H9 (cell line): Measurements from ENCODE around the gene DKK1. TPM values are rescaled to one million over a fixed set of nuclear protein-coding genes. Genes with fewer than 3 reads are reported as not detected.

Source experiments
- DNase-seq: peaks from one replicate; pipeline ENCODE4 v3.0.0-alpha.2; 2017
- H2AFZ ChIP-seq: one replicate; pipeline ENCODE4 v1.6.1; 2013; ENCODE audit warnings: mild to moderate bottlenecking, low read length, control low read depth, moderate library complexity
- H2AK5ac ChIP-seq: 2 replicates; pipeline ENCODE4 v1.6.1; 2013; ENCODE audit warnings: low read length, control low read depth, mixed read lengths; ENCODE audit not compliant: insufficient read length
- H2BK120ac ChIP-seq: one replicate; pipeline ENCODE4 v1.6.1; 2013; ENCODE audit warnings: low read depth, mild to moderate bottlenecking, low read length, control low read depth, inconsistent platforms; ENCODE audit not compliant: poor library complexity, severe bottlenecking
- H2BK12ac ChIP-seq: 2 replicates; pipeline ENCODE4 v1.6.1; 2013; ENCODE audit warnings: low read length, control low read depth, mixed read lengths, low read depth; ENCODE audit not compliant: insufficient read length
- H2BK15ac ChIP-seq: 2 replicates; pipeline ENCODE4 v1.6.1; 2013; ENCODE audit warnings: low read depth, low read length, control low read depth
- H2BK20ac ChIP-seq: one replicate; pipeline ENCODE4 v1.6.1; 2013; ENCODE audit warnings: low read depth, mild to moderate bottlenecking, low read length, control low read depth, inconsistent platforms; ENCODE audit not compliant: poor library complexity, severe bottlenecking
- H2BK5ac ChIP-seq: 2 replicates; pipeline ENCODE4 v1.6.1; 2013; ENCODE audit warnings: low read length, control low read depth, mixed read lengths; ENCODE audit not compliant: insufficient read length
- H3K14ac ChIP-seq: 2 replicates; pipeline ENCODE4 v1.6.1; 2013; ENCODE audit warnings: low read length, control low read depth; ENCODE audit not compliant: insufficient read depth
- H3K18ac ChIP-seq: 2 replicates; pipeline ENCODE4 v1.6.1; 2013; ENCODE audit warnings: low read depth, mild to moderate bottlenecking, mixed read lengths, low read length, control low read depth; ENCODE audit not compliant: insufficient read length
- H3K23ac ChIP-seq: 2 replicates; pipeline ENCODE4 v1.6.1; 2013; ENCODE audit warnings: low read length, control low read depth, mixed read lengths, low read depth; ENCODE audit not compliant: insufficient read length
- H3K23me2 ChIP-seq: 2 replicates; pipeline ENCODE4 v1.6.1; 2013; ENCODE audit warnings: low read depth, mild to moderate bottlenecking, mixed read lengths, low read length, control low read depth; ENCODE audit not compliant: insufficient read length, poor library complexity, severe bottlenecking
- H3K27ac ChIP-seq: 2 replicates; pipeline ENCODE4 v1.5.1; 2013; ENCODE audit warnings: low read length, control low read depth, mixed read lengths, low read depth; ENCODE audit not compliant: insufficient read length
- H3K27me3 ChIP-seq: 2 replicates; pipeline ENCODE4 v1.6.1; 2013; ENCODE audit warnings: low read length, control low read depth, inconsistent platforms; ENCODE audit not compliant: insufficient read depth
- H3K4ac ChIP-seq: 2 replicates; pipeline ENCODE4 v1.6.1; 2013; ENCODE audit warnings: low read depth, mild to moderate bottlenecking, control low read depth, inconsistent platforms, low read length, moderate library complexity
- H3K4me1 ChIP-seq: 2 replicates; pipeline ENCODE4 v1.6.1; 2013; ENCODE audit warnings: low read length, control low read depth, inconsistent platforms; ENCODE audit not compliant: insufficient read depth
- H3K4me2 ChIP-seq: 2 replicates; pipeline ENCODE4 v1.6.1; 2013; ENCODE audit warnings: low read length, control low read depth, mixed read lengths; ENCODE audit not compliant: insufficient read length, insufficient read depth
- H3K56ac ChIP-seq: 2 replicates; pipeline ENCODE4 v1.6.1; 2013; ENCODE audit warnings: low read depth, mild to moderate bottlenecking, mixed read lengths, low read length, control low read depth; ENCODE audit not compliant: insufficient read length
- H3K79me1 ChIP-seq: 2 replicates; pipeline ENCODE4 v1.6.1; 2013; ENCODE audit warnings: low read depth, mild to moderate bottlenecking, moderate library complexity, low read length, control low read depth, inconsistent platforms; ENCODE audit not compliant: insufficient read depth, poor library complexity, severe bottlenecking
- H3K79me2 ChIP-seq: 2 replicates; pipeline ENCODE4 v1.6.1; 2013; ENCODE audit warnings: low read length, control low read depth, inconsistent platforms; ENCODE audit not compliant: insufficient read depth
- H3K9ac ChIP-seq: 2 replicates; pipeline ENCODE4 v1.6.1; 2013; ENCODE audit warnings: low read length, control low read depth, mixed read lengths; ENCODE audit not compliant: insufficient read length; ENCODE audit errors: extremely low read depth
- H3K9me3 ChIP-seq: one replicate; pipeline ENCODE4 v1.6.1; 2013; ENCODE audit warnings: low read depth, low read length, inconsistent platforms; ENCODE audit not compliant: control insufficient read depth
- H3T11ph ChIP-seq: one replicate; pipeline ENCODE4 v1.6.1; 2013; ENCODE audit warnings: mild to moderate bottlenecking, low read length, control low read depth, inconsistent platforms
- H4K20me1 ChIP-seq: one replicate; pipeline ENCODE4 v1.6.1; 2013; ENCODE audit not compliant: control insufficient read depth, insufficient read length, insufficient read depth
- H4K5ac ChIP-seq: 2 replicates; pipeline ENCODE4 v1.6.1; 2013; ENCODE audit warnings: low read depth, mild to moderate bottlenecking, mixed read lengths, low read length, control low read depth; ENCODE audit not compliant: insufficient read length
- H4K8ac ChIP-seq: replicated peaks from 2 replicates; pipeline ENCODE4 v1.6.1; 2013; ENCODE audit warnings: low read length, control low read depth, mixed read lengths, low read depth; ENCODE audit not compliant: insufficient read length
- H4K91ac ChIP-seq: 2 replicates; pipeline ENCODE4 v1.6.1; 2013; ENCODE audit warnings: low read depth, mild to moderate bottlenecking, moderate library complexity, mixed read lengths, low read length, control low read depth; ENCODE audit not compliant: insufficient read length
- H3K27ac Mint-ChIP-seq, 3 experiments: 2 replicates in 2 of 3; 3 replicates in 1 of 3; pipeline ENCODE4 v1.8.0; 2020 to 2021; ENCODE audit warnings: mixed read lengths in 3 of 3, mild to moderate bottlenecking in 1 of 3, moderate library complexity in 1 of 3
- H3K27me3 Mint-ChIP-seq: 2 replicates; pipeline ENCODE4 v1.8.0; 2021; ENCODE audit warnings: low read depth, mild to moderate bottlenecking, moderate library complexity, mixed read lengths
- H3K36me3 Mint-ChIP-seq, 3 experiments: 2 replicates in 2 of 3; 3 replicates in 1 of 3; pipeline ENCODE4 v1.8.0; 2020 to 2021; ENCODE audit warnings: low read depth in 3 of 3, mixed read lengths in 3 of 3; ENCODE audit not compliant: insufficient read depth in 1 of 3
- H3K4me1 Mint-ChIP-seq, 2 experiments: 2 replicates each; pipeline ENCODE4 v1.8.0; 2020; ENCODE audit warnings: mixed read lengths in 2 of 2
- H3K4me3 Mint-ChIP-seq, 2 experiments: 2 replicates in 1 of 2; 3 replicates in 1 of 2; pipeline ENCODE4 v1.8.0; 2020 to 2021; ENCODE audit warnings: mild to moderate bottlenecking in 2 of 2, mixed read lengths in 2 of 2, moderate library complexity in 1 of 2
- H3K9me3 Mint-ChIP-seq, 2 experiments: 2 replicates in 1 of 2; 3 replicates in 1 of 2; pipeline ENCODE4 v1.8.0; 2020; ENCODE audit warnings: mild to moderate bottlenecking in 2 of 2, mixed read lengths in 2 of 2, moderate library complexity in 1 of 2
- WGBS: extraction: QIAGEN DNeasy Blood & Tissue Kit; methylation state at CpG from one replicate; pipeline ENCODE4 v1.1.7; 2013; ENCODE audit warnings: missing lambda C conversion rate, low lambda C conversion rate, mixed read lengths; ENCODE audit not compliant: insufficient read length; ENCODE audit errors: extremely low coverage; 5-methylcytosine and 5-hydroxymethylcytosine counted together
- total RNA-seq: library from RNA; stranded (reverse); gene quantifications from 2 replicates; pipeline ENCODE4 v1.2.1, GENCODE V29; 2021
- TF ChIP-seq, protein P1 (sequence below): fragments of 200-600 bp; sonication (generic); conservative IDR thresholded peaks from 3 replicates; pipeline ENCODE4 v1.8.0; 2021; ENCODE audit warnings: antibody characterized with exemption, mild to moderate bottlenecking

Gene DKK1
- total RNA-seq, 1 experiment from 2014 or later, result 1.1 TPM

DNA sequence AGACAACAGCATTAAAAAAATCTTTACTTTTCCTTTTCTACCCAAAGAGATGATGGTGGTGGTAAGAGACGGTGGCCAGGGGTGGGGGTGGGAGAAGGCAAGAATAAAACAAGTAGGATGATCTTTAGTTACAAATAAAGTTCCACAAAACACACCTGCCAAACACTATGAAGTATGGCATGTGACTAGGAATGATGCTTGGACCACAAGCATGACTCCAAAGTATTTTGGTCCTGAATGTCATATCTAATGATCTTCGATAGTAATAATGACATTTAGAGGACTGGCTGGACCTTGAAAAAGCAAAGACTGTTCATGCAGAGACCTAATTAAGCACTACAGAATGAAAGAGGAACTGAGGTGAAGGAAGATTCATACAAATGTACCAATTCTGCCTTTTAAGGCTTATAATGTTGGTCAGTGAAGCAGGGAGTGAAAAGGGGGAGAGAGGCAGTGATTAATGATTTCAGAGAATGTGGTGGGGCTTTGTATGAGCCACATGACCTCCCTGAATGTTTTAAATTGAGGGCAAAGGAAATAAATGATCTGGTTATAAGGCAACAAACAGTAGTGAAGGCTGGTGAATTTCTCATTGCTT is 29.6 kb upstream of the DKK1 start:
- WGBS, result no CpG with 5 or more reads among the region's 2 CpGs
- H3K4ac ChIP-seq, result no peak overlapping the region
- Mint-ChIP-seq H3K4me1 (no peaks in the 10 kb centered on the region), H3K4me3 (no peak overlapping the region), H3K36me3 (no peaks in the 10 kb centered on the region), H3K27me3 (no peaks in the 10 kb centered on the region), H3K9me3 (no peaks in the 10 kb centered on the region), H3K27ac (no peak overlapping the region)
- no peak for DNase-seq
- H3K23me2 ChIP-seq, result no peaks in the 10 kb centered on the region
- H2BK12ac ChIP-seq, result no peak overlapping the region
- H3K4me2 ChIP-seq, result no peak overlapping the region
- H2BK5ac ChIP-seq, result no peak overlapping the region
- H3K79me1 ChIP-seq, result no peaks in the 10 kb centered on the region
- no peak overlapping the region for H3T11ph ChIP-seq
- no peak overlapping the region for H2BK120ac ChIP-seq
- no peak overlapping the region for H2BK20ac ChIP-seq
- TF ChIP-seq, protein P1, sequence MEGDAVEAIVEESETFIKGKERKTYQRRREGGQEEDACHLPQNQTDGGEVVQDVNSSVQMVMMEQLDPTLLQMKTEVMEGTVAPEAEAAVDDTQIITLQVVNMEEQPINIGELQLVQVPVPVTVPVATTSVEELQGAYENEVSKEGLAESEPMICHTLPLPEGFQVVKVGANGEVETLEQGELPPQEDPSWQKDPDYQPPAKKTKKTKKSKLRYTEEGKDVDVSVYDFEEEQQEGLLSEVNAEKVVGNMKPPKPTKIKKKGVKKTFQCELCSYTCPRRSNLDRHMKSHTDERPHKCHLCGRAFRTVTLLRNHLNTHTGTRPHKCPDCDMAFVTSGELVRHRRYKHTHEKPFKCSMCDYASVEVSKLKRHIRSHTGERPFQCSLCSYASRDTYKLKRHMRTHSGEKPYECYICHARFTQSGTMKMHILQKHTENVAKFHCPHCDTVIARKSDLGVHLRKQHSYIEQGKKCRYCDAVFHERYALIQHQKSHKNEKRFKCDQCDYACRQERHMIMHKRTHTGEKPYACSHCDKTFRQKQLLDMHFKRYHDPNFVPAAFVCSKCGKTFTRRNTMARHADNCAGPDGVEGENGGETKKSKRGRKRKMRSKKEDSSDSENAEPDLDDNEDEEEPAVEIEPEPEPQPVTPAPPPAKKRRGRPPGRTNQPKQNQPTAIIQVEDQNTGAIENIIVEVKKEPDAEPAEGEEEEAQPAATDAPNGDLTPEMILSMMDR, result no peak
- no peak overlapping the region for H2BK15ac ChIP-seq
- H3K4me1 ChIP-seq, result no peaks in the 10 kb centered on the region
- H3K23ac ChIP-seq, result no peak overlapping the region
- no peaks in the 10 kb centered on the region for H3K79me2 ChIP-seq
- H3K14ac ChIP-seq, result no peak overlapping the region
- H4K20me1 ChIP-seq, result no peaks in the 10 kb centered on the region
- H3K56ac ChIP-seq, result no peak overlapping the region
- no peak overlapping the region for H2AK5ac ChIP-seq
- H3K18ac ChIP-seq, result no peak overlapping the region
- H2AFZ ChIP-seq, result no peak overlapping the region
- H4K91ac ChIP-seq, result no peak overlapping the region
- H3K9ac ChIP-seq, result no peak overlapping the region
- no peak overlapping the region for H3K27ac ChIP-seq
- H4K8ac ChIP-seq, result no peak overlapping the region
- H3K9me3 ChIP-seq, result no peaks in the 10 kb centered on the region
- no peaks in the 10 kb centered on the region for H3K27me3 ChIP-seq
- no peak overlapping the region for H4K5ac ChIP-seq
